ENCODE measurements around the gene FXYD7.
"Not testable (repeated sequence)": the region's sequence is repeated elsewhere in the genome, so short reads cannot be mapped to it uniquely, and the experiment has no call there.

Gene FXYD7

GRCh38 chr19:35143231-35143715, at the start of gene FXYD7:
TSS of gene FXYD7 (plus strand) at chr19:35143255. CDS start at chr19:35143334, 79 bp downstream.
- no peak for DNase-seq

GRCh38 chr19:35093430-35093829, 49.6 kb upstream of the FXYD7 start:
- DNase-seq: no peak

GRCh38 chr19:35093941-35094647, 49.0 kb upstream of the FXYD7 start:
- DNase-seq: no peak

- DNase-seq: no peak
Observed at GRCh38 chr19:35094656-35095055, 48.4 kb upstream of the FXYD7 start.

GRCh38 chr19:35095667-35096368, 47.2 kb upstream of the FXYD7 start:
- no peak for DNase-seq

GRCh38 chr19:35098413-35099049, 44.5 kb upstream of the FXYD7 start:
- no peak for DNase-seq

GRCh38 chr19:35099155-35099896, 43.7 kb upstream of the FXYD7 start:
- no peak for DNase-seq

- no peak for DNase-seq
Observed at GRCh38 chr19:35099897-35100275, 43.2 kb upstream of the FXYD7 start.

GRCh38 chr19:35100588-35101533, 42.2 kb upstream of the FXYD7 start:
- DNase-seq: no peak

- not testable (repeated sequence) for DNase-seq
Observed at GRCh38 chr19:35101949-35102348, 41.1 kb upstream of the FXYD7 start.

- not testable (repeated sequence) for DNase-seq
Observed at GRCh38 chr19:35103614-35104013, 39.4 kb upstream of the FXYD7 start.

- DNase-seq: no peak
Observed at GRCh38 chr19:35104361-35104760, 38.7 kb upstream of the FXYD7 start.

GRCh38 chr19:35105047-35105410, 38.0 kb upstream of the FXYD7 start:
- no peak for DNase-seq

- no peak for DNase-seq
Observed at GRCh38 chr19:35105411-35106290, 37.4 kb upstream of the FXYD7 start.

GRCh38 chr19:35106291-35106583, 36.8 kb upstream of the FXYD7 start:
- no peak for DNase-seq

GRCh38 chr19:35106898-35107541, 36.0 kb upstream of the FXYD7 start:
- no peak for DNase-seq

- no peak for DNase-seq
Observed at GRCh38 chr19:35107545-35107944, 35.5 kb upstream of the FXYD7 start.

GRCh38 chr19:35108730-35109129, 34.3 kb upstream of the FXYD7 start:
- no peak for DNase-seq

- no peak for DNase-seq
Observed at GRCh38 chr19:35109395-35110112, 33.5 kb upstream of the FXYD7 start.

GRCh38 chr19:35110974-35111373, 32.1 kb upstream of the FXYD7 start:
- no peak for DNase-seq
